ENCODE results near the gene RAPGEFL1.
"Not testable (repeated sequence)": the region's sequence is repeated elsewhere in the genome, so short reads cannot be mapped to it uniquely, and the experiment has no call there.

RAPGEFL1 gene

DNA sequence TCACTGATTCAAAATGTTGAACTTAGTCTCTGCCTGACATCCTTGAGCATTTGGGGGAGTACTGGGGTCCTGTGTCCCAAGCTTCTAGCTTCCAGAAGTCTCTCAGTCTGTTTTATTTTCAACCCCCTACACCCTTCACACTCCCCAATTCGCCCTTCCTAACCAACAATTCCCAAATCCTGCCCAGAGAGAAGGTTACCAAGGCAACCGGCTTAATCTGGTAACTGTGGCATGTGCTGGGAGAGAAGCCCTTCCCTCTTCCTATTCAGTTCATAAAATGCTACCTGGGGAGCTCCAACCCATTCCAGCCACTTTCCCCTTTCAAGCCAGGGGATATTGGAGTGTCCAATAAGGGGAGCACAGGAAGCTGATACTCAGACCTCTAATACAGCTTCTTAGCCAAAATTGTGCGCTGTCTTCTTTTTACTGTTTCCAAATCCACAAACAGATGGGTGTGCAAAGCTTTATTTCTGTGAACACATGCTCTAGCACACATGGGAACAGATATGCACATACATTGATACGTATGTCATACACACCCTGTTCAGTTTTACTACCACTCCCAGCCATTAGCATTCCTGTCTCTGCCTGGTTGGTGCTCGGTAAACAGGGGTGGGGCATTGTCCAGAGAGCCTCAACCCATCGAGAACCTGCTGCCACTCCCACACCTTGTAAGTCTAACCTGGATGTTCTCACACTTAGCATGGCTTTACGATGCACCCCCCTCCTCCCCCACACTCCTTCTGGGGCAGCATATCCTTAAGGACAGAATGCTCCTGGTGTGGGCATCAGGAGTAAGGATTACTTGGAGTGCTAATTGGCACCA, 1.1 kb upstream of the RAPGEFL1 start:
- DNase-seq, result no peak

DNA sequence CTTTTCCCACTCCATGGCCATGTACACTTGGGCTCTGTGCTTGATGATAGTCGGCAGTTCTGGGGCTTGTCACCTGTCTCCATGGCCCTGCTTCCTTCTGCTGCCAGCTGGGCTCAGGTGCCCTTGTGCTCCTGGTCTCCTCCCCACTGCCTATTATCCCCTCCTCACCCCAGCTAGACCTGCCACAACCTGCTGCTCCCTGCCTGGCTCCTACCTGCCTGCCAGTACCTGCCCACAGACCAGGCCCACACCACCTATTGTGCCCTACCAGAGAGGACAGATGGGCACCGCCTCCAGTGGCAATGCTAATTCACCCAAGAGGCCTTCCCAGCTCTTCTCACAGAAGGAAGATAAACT, 538 bp upstream of the RAPGEFL1 start:
- DNase-seq, result no peak

DNA sequence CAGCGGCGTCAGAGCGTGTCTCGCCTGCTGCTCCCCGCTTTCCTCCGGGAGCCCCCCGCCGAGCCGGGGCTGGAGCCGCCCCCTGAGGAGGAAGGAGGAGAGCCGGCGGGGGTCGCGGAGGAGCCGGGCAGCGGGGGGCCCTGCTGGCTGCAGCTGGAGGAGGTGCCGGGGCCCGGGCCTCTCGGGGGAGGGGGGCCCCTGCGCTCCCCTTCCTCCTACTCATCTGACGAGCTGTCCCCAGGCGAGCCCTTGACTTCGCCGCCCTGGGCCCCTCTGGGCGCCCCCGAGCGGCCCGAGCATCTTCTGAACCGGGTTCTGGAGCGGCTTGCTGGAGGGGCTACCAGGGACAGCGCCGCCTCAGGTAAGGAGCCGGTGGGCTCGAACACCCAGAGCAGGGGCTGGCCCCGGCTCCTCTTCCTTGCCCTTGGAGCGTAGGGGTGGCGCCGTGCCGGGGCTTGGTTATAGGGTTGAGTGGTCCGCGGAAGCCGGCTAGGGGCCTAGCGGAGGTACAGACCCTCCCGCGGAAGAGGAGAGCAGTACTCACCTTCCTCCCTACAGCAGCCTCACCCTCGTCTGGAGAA, 841 bp downstream of the RAPGEFL1 start:
- no peak for DNase-seq

DNA sequence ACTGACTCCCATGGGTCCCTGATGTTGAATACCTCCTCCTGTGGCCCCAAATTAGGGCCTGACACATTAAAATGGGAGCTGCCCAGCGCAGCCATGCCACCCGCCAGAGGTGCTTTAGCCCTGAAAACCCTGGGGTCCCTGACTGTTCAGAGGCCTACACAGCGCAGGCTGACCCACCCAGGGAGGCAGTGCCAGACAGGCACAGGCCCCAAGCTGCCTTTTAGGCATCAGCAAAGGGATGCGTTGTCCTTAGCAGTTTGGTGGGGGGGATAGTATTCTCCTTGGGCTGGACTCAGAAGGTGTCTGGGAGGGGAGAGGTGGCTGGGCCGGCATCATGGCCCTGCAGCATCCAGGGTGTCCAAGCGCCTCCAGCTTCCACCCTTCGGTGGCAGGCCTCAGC, 1.4 kb downstream of the RAPGEFL1 start:
- DNase-seq, result no peak

DNA sequence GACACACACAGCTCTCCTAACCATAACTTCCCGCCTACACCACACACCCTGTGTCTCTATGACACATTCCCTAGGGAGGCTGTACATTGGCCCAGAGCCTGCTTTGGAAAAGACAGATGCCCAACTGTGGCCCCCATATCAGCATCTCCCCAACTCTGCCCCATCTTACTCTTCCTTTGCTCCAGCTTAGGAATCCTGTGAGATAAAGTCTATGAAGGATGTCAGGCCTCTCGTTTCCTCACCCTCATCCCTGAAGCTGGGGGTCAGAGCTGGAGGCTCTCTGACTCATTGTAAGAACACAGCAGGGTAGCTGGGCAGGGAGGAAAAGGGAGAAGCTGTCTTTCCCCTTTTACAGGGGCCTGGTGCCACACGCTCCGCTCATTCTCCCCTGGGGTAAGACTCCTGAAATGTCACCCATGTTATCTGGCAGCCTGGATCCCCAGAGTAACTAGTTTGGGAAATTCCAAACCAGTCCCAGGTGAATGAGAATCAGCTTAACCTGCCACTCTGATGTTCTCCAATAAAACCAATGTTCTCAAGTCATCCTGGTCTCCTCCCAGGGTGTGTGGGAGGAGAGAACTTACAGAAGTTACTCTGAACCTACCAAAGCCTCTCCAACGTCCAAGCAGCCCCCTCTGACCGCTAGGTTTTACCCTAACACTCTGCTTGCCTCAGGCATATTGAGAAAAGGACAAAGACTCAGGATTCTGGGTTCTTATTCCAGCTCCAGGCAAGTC, 2.8 kb downstream of the RAPGEFL1 start:
- peak in 1 of 2 experiments; percentile 47 for DNase-seq

DNA sequence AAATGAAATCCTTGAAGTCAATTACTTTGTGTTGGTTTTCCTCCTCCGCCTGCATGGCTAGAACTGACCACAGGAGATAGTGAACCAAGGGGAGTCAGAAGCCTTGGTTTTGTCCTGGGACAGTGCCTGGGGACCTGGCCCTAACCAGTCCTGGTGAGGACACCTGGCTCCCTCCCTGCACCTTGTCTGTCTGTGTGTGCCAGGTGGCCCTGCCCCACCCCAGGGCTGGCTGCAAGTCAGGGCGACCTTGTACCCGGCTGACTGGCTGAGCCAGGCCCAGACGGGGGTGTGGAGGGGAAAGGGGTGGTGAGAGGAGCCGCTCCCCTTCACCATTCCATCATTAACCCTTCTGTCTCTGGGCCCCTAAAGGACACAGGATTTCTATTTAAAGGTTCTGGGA, 3.4 kb downstream of the RAPGEFL1 start:
- no peak for DNase-seq

DNA sequence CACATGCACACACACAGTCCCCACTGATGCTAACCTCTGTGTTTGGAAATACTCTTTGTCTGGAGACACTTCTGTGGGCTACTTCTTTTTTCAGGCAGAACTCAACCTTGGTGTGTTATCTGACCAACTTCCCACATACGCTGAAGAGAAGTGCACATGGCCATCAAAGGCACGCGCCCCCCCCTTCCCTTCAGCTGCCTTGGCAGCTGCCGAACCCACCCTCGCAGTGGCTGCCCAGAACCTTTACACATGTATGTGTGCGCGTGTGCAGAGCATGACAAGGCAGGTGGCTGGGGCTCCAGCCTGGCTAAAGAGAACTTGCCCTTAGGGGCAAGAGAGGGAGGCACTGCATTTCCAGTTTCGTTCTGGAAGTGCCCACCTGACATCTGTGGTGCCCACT, 3.9 kb downstream of the RAPGEFL1 start:
- no peak for DNase-seq

DNA sequence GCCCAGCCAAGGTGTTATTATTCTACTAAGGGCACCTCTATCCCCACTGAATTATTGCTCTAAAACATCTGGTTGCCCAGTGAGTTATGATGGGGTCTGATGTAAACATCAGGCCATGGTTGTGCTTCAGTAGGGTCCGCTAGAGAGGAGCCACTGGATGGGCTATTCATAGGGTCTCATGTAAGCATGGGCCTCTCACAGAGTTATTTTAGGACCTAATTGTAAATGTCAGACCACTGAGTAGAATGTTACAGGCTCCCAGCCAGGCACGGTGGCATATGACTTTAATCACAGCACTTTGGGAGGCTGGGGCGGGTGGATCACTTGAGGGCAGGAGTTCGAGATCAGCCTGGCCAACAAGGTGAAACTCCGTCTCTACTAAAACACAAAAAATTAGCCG, 5.3 kb downstream of the RAPGEFL1 start:
- DNase-seq, result no peak

DNA sequence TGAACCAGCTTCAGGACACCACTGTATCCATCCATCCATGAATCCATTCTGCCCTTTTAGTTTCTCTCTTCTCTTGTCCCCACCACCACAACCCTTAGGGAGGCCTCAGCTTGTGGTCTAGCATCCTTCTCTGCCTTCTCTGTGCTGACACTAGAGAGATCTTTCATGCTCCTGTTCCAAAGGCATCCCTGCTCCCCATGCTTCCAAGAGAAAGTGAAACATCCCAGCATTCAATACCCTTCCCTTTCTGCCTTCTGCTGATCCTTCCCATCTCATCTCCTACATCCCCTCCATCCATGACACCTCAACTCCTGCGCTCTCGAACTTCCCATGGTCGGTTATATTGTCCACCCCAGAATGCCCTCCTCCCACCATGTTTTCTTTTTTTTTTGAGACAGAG, 10.0 kb downstream of the RAPGEFL1 start:
- DNase-seq, result no peak

DNA sequence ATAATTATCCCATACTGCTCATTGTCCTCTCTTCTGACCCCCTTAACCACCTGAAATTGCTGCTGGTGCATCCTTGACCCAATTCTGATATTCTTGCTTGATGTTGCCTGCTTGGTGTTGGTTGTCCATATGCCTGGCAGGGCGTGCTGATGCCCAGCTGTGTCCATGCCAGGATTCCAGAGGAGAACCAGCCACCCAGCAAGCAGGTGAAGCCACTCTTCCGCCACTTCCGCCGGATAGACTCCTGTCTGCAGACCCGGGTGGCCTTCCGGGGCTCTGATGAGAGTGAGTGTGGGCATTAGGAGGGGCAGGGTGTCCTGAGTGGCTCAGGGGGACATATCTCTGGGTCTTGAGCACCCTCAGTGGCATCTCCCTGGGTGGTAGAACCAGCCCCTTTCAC, 11.4 kb downstream of the RAPGEFL1 start:
- DNase-seq, result no peak

DNA sequence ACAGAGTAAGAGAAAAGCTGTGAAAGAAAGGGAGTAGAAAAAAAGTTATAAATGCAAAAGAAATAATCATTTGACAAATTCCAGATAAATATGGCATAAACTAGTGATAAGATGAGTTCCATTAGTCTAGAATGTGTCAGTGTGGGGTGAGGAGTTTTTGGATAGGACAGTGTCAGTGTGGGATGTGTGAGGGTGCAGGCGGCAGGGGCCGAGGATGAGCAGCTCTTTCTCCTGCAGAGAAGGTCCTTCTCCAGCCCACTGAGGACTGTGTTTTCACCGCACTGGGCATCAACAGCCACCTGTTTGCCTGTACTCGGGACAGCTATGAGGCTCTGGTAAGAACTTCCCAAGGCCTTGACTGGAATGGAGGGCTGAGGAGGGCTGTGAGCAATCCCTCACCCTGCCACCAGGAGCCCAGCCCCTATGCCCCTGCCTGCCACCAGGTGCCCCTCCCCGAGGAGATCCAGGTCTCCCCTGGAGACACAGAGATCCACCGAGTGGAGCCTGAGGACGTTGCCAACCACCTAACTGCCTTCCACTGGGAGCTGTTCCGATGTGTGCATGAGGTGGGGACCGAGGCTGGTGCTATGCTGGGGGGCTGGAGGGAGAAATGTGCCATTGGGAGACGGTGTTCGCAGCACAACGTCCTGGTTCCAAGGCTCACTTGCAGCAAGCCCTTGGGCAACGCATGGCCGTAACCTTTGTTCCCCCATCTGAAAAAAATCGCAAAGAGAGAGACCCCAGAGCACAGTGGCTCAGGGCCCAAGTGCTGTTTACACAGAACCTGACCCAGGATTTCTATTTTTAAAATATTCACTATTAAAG, 13.1 kb downstream of the RAPGEFL1 start:
- peak in 1 of 2 experiments; percentile 10 for DNase-seq

DNA sequence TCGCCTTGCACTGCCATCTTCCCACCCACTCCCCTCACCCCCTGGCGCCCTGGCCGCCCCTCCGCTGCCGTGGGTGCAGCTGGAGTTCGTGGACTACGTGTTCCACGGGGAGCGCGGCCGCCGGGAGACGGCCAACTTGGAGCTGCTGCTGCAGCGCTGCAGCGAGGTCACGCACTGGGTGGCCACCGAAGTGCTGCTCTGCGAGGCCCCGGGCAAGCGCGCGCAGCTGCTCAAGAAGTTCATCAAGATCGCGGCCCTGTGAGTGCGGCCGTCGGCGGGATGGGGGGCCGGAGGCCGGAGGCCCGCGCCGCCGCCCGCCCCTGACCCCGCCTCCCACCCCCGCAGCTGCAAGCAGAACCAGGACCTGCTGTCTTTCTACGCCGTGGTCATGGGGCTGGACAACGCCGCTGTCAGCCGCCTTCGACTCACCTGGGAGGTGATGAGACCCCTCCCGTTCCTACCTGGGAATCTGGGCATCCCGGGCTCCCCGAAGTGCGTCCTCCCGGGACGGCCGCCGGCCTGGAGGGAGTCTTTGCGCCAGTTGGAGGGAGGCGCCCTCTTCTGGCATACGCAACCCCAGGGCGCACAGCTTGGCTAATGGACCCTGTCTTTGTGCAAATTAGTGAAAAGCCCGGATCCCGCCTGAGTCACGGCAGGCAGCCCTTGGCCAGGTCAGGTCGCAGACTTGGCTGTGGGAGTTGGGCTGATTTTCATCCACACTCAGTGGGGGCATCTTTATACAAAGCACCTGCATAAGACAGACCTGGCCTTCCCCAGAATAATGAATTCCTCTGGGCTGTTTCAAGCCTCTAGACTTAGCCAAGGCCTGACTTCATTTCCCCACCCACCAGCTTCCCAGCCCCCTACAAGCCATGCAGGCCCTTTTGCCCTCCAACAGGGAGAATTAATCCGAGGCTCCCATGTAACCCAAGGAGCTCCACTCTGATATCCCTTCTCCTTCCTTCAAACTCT, 14.3 kb downstream of the RAPGEFL1 start:
- peak in 1 of 2 experiments; percentile 47 for DNase-seq

DNA sequence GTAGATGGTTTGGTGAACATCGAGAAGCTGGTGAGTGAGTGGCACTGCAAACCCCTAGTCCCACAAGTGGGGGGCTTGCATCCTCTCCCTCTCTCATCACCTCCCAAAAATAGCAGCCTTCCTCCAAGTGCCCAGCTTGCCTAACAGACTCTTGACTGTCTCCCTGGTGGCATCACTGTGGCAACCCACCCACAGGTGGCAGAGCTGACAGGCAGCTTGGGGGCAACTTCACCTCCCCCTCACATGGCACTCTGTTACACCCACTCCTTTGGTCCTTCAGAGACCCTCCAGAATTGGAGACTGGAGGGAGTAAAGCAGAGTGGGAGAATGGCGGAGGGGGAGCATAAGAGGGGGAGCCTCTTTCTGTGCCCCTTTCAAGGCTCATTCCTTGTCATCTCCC, 15.7 kb downstream of the RAPGEFL1 start:
- no peak for DNase-seq

DNA sequence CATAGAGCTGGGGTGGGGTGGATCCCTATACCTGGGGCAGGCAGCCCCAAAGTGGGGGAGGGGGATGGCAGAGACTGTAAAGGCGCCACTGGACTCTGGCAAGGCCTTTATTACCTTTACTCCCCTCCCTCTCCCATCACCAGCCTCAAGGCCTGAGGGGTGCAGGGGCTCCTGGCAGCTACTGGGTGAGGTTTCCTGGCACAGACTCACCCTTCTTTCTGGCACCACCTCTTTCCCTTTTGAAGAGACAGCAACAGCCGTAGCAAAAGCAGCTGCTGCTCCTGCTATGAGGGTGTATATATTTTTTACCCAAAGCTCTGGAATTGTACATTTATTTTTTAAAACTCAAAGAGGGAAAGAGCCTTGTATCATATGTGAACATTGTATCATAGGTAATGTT, 17.6 kb downstream of the RAPGEFL1 start:
- no peak for DNase-seq

DNA sequence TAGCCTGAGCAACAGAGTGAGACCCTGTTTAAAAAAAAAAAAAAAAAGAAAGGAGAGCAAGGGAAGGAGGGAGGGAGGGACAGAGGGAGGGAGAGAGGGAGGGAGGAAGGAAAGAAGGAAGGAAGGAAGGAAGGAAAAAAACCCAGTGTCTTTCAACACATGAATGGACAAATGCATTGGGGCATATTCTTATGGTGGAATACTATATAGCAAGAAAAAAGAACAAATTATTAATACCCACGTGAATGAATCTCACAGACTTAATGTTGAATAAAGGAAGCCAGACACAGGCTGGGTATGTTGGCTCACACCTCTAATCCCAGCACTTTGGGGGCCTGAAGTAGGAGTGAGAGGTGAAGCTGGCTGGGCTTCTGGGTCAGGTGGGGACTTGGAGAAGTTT, 20.3 kb downstream of the RAPGEFL1 start:
- no peak for DNase-seq

DNA sequence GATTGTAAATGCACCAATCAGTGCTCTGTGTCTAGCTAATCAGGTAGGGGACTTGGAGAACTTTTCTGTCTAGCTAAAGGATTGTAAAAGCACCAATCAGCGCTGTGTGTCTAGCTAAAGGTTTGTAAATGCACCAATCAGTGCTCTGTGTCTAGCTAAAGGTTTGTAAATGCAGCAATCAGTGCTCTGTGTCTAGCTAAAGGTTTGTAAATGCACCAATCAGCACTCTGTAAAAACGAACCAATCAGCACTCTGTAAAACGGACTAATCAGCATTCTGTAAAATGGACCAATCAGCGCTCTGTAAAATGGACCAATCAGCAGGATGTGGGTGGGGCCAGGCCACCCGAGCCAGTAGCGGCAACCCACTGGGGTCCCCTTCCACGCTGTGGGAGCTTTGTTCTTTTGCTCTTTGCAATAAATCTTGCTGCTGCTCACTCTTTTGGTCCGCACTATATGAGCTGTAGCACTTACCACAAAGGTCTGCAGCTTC, 20.7 kb downstream of the RAPGEFL1 start:
- DNase-seq, result not testable (repeated sequence)

DNA sequence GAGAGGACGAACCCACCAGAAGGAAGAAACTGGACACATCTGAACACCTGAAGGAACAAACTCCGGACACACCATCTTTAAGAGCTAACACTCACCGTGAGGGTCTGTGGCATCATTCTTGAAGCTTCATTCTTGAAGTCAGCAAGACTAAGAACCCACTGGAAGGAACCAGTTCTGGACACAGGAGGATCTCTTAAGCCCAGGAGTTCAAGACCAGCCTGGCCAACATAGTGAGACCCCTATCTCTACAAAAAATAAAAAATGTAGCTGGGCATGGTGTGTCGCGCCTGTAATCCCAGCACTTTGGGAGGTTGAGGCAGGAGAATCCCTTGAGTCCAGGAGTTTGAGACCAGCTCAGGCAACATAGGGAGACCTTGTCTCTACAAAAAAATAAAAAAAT, 21.3 kb downstream of the RAPGEFL1 start:
- DNase-seq, result no peak

DNA sequence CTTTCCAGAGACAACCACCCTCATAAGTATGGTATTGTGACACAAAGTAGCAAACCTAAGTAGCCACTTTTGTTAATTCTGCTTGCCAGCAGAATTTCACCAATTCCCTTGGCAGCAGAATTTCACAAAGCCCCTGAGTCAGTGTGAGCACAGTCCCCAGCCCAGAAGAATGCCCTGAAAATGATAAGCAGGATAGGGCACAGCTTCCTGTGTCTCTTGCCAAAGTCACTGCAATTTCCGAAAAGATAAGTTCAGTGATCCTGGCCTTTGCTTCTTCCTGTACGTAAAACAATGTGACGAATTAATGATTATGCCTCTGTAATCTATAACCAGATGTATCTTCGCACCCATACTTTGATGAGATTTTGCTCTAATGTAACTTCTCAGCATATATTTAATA, 25.9 kb downstream of the RAPGEFL1 start:
- no peak for DNase-seq

DNA sequence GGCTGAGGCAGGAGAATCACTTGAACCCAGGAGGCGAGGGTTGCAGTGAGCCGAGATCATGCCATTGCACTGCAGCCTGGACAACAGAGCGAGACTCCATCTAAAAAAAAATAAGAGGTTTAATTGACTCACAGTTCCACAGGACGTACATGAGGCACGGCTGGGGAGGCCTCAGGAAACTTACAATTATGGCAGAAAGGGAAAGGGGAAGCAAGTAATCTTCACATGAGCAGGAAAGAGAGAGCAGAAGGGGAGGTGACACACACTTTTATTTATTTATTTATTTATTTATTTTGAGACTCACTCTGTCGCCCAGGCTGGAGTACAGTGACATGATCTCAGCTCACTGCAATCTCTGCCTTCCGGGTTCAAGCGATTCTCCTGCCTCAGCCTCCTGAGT, 28.9 kb downstream of the RAPGEFL1 start:
- not testable (repeated sequence) for DNase-seq

DNA sequence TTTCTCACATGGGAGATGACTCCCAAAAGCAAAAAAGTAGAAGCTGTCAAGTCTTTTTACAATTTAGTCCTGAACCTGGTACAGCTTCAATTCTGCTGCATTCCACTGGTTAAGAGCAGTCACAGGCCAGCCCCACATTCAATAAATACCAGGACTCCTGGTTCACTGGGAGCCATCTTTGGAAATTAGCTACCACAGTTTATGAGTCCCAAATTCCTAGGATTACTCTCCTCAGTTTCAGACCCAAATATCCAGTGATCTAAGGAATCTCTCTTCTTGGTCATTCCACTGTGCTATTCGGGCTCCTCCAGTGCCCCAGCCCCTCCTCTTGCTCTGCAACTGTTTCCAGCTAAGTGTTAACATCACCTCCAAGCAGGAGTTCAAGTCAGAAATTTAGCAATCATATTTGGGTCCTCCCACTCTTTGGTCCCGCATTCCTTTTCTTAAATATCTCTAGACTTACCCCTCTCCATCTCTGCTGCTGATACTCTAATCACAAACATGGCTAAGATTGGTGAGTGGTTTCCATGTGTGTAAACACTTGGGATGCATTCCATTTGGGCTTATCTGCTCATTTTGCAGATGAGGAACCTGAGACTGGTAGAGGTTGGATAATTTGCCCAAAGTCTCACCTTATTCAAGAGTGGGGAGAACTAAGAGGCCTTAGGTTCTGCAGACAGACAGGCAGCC, 32.3 kb downstream of the RAPGEFL1 start:
- no peak for DNase-seq

DNA sequence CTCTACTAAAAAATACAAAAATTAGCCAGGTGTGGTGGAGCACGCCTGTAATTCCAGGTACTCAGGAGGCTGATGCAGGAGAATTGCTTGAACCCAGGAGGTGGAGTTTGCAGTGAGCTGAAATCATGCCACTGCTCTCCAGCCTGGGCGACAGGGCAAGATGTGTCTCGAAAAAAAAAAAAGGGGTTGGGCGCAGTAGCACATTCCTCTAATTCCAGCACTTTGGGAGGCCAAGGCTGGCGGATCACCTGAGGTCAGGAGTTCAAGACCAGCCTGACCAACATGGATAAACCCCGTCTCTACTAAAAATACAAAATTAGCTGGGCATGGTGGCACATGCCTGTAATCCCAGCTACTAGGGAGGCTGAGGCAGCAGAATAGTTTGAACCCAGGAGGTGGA, 36.6 kb downstream of the RAPGEFL1 start:
- DNase-seq, result not testable (repeated sequence)
